Fibroblast of gingiva (primary cell): ENCODE results near the gene POT1.

Experiments used
- DNase-seq: peaks from one replicate; pipeline ENCODE4 v3.0.0-alpha.2; 2011; ENCODE audit warnings: low read depth

POT1 gene

DNA sequence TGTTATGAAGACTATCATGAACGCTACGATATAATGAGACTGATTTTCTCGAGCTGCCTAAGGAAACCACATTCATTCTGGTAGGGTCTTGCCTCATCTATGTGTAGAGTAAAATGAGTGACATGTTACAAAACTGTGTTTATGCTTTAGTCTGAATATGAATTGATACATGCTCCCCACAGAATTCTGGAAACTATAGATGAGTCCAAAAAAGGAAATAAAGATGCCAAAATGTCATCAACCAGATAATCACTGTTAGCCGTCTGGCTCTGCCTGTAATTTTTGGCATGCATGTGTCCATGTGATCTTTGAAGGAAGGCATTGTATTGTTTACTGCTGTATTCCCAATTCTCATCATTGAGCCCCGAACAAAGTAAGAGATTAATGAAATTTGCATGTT, 121.4 kb downstream of the POT1 start:
- DNase-seq, result no peak

DNA sequence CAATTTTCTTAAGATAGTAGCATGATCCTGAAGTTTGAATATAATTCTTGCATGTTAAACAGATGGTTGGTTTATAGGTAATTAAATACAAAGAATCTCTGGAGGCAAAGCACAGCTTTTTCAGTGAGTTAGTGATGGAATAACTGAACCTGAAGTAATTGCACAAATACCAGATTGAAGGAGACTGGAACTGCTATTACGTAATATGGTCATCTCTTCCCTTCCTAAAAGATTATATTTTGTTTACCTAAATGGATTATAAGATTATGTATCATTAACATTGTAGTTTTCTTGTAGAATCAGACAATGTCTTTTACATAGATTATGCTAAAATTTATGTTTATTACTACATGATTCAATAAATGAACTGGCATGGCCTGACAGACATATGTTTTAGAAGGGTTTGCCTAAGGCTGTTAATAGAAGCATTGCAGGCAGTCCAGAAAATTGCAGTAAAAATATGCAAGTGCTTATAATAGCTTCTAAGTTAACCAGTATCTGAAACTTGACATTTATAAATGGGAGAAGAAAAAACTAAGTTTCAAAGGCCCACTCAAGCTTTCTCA, 128.2 kb downstream of the POT1 start:
- DNase-seq, result no peak

DNA sequence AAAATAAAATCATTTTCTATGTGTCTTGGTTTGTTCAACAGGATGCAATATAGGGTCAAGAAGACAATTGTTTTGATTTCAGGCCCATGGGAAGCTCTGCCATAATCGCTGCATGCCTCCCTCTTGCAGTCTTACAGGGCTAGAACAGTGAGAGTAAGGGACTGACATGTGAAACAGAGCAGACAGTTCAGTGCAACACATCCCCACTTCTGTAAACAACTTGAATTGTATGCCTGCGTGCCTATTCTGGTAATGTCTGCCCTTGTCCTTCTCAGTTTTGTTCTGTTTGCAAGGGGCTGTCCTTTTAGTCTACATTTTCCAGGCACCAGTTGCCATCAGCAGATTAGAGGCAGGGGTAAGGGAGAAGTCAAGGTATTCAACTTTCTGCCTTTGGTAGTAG, 129.2 kb downstream of the POT1 start:
- no peak for DNase-seq

DNA sequence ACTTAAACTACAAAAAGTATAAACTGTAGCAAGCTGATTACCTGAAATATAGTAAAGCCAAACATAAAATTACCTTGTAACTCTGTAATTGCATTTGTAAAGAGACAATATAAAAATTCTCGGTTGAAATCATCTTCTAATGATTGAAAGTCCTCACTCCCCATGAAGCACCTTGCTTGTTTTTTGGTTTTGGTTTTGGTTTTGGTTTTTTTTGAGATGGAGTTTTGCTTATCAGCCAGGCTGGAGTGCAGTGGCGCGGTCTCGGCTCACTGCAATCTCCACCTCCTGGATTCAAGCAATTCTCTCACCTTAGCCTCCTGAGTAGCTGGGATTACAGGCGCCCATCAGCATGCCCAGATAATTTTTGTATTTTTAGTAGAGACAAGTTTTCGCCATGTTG, 130.2 kb downstream of the POT1 start:
- no peak for DNase-seq

DNA sequence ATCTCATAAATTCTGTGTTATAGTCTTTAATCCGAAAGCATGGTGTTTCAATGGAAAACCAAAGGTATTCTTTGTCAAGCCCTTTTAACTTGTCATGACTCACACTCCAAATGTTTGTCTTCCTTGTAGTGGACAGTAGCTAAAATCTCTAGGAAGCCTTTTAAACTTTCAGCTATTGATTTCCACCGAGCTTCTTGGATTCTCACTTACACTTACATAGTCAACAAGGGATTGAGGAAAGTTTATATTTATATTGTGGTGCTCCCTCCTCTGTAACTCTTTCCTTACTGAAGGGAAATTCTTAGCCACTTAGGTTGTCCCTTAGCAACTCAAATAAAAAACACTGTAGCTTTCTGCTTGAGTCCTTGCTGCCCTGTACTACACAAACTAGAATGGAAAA, 132.9 kb downstream of the POT1 start:
- no peak for DNase-seq

DNA sequence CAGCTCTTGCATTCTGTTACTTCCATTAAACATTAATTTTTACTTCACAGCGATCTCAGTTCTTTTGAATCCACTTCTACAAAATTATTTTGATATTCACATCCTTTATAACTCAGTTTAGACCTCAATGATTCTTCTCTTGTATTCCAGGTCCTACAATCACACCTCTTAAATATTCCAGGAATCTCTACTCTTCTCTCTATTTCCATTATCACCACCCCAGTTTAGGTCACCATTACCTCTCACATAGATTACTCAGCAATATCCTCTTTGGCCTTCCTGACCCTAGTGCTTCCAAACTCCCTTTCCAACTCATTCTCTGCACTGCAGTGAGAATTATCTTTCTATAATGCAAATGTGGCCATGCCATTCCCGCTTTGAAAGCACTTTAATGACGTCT, 136.9 kb downstream of the POT1 start:
- no peak for DNase-seq

- DNase-seq, result no peak
These were observed 137.6 kb downstream of the POT1 start for GRCh38 chr7:124792002-124792401.

- DNase-seq, result no peak
These were observed 138.2 kb downstream of the POT1 start for GRCh38 chr7:124791426-124791825.

DNA sequence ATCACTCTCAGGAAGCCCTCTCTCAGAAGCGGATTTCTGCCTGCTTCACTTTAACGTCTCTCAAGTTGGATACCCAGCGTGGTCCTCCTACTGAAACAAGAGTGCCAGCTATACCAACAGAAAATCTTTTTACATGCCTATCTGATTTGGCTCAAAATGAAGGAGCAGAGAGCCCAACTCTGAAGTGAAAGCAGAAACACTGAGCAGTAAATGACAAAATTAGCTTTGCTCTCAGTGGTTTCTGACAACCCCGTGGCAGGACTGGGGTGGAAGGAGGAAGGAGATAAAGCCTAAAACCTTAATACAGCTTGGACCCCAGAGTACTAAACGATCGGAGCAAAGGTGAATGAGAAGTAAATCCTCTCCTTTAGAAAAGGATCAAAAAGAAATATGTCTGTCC, 139.0 kb downstream of the POT1 start:
- DNase-seq, result no peak

- DNase-seq, result no peak
These were observed 143.6 kb downstream of the POT1 start for GRCh38 chr7:124785994-124786393.

DNA sequence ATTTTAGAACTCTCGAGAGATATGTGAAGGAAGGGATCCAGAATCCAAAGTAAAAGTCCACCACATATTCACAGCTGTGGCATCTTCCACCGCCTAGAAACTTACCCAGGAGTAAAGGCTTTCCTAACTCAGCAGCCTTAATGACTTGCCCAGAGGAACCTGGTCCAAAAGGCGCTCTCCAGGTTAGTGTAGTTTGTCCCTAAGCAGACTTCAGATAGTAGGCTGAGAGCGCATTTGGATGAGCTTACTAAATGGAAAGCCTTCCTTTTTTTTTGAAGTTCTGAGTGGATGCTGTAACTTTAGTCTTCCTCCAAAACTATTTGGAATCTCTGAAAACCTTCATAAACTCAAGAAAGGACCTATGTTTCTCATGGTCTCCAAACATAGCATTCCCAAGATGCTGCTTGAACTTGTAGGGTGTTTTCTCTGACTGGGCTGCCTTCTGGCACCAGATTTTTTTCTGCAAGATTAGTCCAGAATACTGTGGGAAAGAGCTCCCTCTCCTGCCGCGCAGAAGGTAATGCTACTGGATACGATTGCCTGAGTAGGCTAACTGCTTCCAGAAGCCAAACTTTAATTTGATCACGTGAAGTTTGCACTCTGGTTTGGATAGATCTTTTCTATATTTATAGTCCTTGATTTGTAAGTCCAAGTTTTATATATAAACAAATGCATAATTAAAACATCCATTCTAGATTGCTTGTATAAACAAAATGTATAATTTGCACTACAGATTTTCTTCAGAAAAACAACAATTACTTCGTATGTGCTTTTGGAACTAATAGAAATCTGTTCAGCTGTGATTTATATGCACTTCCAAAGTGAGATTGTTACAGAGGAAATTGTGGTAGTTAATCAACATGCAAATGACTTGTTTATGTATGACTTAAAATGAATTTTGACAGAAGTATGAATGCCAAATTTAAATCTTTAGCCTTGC, 144.5 kb downstream of the POT1 start:
- DNase-seq, result peak; percentile 59

- no peak for DNase-seq
These were observed 146.4 kb downstream of the POT1 start for GRCh38 chr7:124783271-124783670.

DNA sequence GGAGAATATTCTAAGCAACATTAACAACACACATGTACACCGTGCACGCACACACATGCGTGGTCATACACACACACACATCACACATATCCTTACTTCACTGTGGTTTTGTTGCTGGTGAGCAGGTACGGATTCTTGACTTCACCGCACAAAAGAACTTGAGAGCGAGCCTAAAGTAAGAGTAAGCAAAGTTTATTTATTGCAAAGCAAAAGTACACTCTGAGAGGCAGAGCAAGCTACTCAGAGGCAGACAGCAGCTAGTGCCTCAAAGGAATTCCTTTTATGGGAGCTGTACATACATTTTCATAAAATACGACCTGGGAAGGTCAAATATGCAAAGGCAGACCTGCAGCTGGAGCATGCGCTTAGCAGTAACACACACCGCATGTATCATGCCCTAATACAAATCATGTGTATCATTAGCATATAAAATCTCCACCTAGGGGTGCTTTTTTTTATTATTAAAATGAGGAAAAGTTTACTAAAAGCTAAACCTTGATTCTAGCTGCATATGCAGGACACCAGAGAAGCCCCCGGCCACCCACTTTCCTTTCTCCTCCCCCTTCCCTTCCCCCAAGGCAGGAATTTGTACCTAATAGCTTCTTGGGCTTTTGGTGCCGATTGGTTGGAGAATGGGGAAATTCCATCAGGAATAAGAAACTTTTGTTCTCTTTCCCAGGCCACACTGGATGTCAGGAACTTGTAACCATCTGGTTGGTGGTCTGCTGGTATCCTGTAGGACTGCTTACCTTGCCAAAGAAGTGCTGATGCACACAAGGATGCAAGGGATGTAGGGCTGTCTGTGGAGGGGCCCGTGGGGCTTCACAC, 147.5 kb downstream of the POT1 start:
- no peak for DNase-seq

- DNase-seq, result no peak
These were observed 148.2 kb downstream of the POT1 start for GRCh38 chr7:124781418-124781817.

- no peak for DNase-seq
These were observed 149.0 kb downstream of the POT1 start for GRCh38 chr7:124780608-124781007.

GRCh38 chr7:124780056-124780455, 149.6 kb downstream of the POT1 start:
- no peak for DNase-seq

GRCh38 chr7:124779620-124780019, 150.0 kb downstream of the POT1 start:
- DNase-seq, result no peak

- DNase-seq, result no peak
These were observed 150.4 kb downstream of the POT1 start for GRCh38 chr7:124779194-124779593.

GRCh38 chr7:124777268-124777667, 152.4 kb downstream of the POT1 start:
- no peak for DNase-seq

DNA sequence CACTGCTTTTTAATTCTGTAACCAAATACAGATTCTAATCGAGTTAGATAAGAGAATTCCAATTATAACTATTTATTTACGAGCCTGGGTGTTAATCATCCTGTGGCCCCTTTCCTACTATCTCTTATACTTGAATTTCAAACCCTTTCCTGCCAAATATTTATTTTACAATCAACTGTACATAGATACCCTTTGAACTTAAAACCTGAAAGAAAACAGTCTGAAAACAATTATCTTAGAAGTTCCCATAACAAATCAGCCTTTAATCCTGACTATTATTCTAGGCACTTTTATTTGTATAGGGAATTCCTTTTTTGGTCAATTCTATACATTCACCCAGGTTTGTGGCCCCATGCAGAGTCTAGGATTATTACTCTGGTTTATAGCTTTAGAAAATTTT, 153.5 kb downstream of the POT1 start:
- no peak for DNase-seq

- DNase-seq, result no peak
These were observed 154.2 kb downstream of the POT1 start for GRCh38 chr7:124775422-124775821.

DNA sequence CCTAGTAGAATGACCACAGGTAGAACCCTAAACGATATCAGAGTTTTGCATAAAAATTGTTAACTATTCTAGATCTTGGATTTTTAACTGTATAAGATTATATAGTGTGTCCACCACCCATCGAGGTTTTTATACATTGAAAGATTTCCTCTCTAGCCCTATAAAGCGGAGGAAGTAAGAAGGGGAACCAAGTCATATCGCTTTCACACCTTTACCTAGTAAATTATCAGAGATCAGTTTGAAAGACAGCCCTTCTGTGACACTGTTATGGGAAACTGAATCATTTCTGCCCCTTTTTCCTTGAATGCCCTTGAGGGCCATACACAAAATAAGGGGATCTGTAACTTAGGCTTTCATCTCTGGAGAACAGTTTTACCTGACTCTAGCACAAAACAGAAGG, 155.7 kb downstream of the POT1 start:
- no peak for DNase-seq

DNA sequence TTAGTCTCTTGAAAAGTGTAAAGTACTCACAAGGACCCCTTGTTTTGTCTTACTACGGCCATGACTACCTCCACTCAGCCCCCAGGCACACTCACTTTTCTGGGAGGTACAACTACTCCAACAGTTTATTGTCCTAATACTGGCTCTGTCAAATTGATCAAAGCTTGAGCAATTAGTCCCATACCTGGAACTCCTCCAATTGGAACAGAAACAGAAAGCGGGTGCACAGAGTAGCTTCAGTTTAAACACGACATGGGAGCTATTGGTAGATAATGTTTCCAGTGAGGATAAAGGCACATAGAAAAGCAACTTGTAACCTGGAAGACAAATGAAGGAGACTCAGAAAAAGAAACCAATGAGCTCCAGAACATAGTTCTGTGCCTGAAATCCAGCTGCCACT, 156.3 kb downstream of the POT1 start:
- no peak for DNase-seq
